Suprapubic skin (tissue), 4 donors: ENCODE measurements around the gene RNF148. TPM values are rescaled to one million over a fixed set of nuclear protein-coding genes. Genes with fewer than 3 reads are reported as not detected.

Experiments
- DNase-seq, 2 donors: peaks; one replicate each; pipeline ENCODE4 v3.0.0-alpha.2; 2019; ENCODE audit warnings: low spot score in 2 of 2
- H3K27ac ChIP-seq: fragments of 200-600 bp; sonication (generic); one replicate; pipeline ENCODE4 v1.5.1; 2019
- H3K27me3 ChIP-seq: fragments of 200-600 bp; sonication (generic); one replicate; pipeline ENCODE4 v1.5.1; 2019
- H3K36me3 ChIP-seq: fragments of 200-600 bp; sonication (generic); one replicate; pipeline ENCODE4 v1.5.1; 2019
- H3K4me1 ChIP-seq: fragments of 200-600 bp; sonication (generic); one replicate; pipeline ENCODE4 v1.5.1; 2019
- H3K4me3 ChIP-seq: fragments of 200-600 bp; sonication (generic); one replicate; pipeline ENCODE4 v1.5.1; 2019; ENCODE audit warnings: mild to moderate bottlenecking
- H3K9me3 ChIP-seq: fragments of 200-600 bp; sonication (generic); one replicate; pipeline ENCODE4 v1.5.1; 2019
- CTCF ChIP-seq, 2 donors: fragments of 200-600 bp in 1 of 2; fragments of 450-650 bp in 1 of 2; sonication (generic) in 1 of 2; IDR thresholded peaks; one replicate each; pipeline ENCODE4 v1.5.1; 2016 to 2019; ENCODE audit warnings: antibody characterized with exemption in 2 of 2, mild to moderate bottlenecking in 1 of 2, moderate library complexity in 1 of 2
- EP300 ChIP-seq: sonication (generic); formaldehyde crosslinking; IDR thresholded peaks from one replicate; pipeline ENCODE4 v1.6.1; 2017; ENCODE audit warnings: antibody characterized with exemption
- POLR2A ChIP-seq, 2 donors: fragments of 450-650 bp; IDR thresholded peaks; one replicate each; pipeline ENCODE4 v1.6.1; 2017; ENCODE audit warnings: antibody characterized with exemption in 2 of 2, mild to moderate bottlenecking in 2 of 2, moderate library complexity in 2 of 2
- POLR2AphosphoS5 ChIP-seq, 3 donors: sonication (generic); formaldehyde crosslinking; IDR thresholded peaks; one replicate each; pipeline ENCODE4 v1.6.1; 2017; ENCODE audit warnings: antibody characterized with exemption in 3 of 3
- WGBS: methylation state at CpG from one replicate; pipeline ENCODE4 v1.1.5; 2018; 5-methylcytosine and 5-hydroxymethylcytosine counted together
- total RNA-seq, 4 donors: library from RNA; depleted of rRNA; stranded (reverse); fragments of >200 nt; gene quantifications; one replicate each; pipeline ENCODE4 v1.1.0, GENCODE V29; 2016

The RNF148 gene
- total RNA-seq, 4 donors from 2014 or later = 1.4 to 2.0 TPM; not detected in 2

- H3K4me1 ChIP-seq = no peaks in the 10 kb centered on the region
- H3K4me3 ChIP-seq = no peak overlapping the region
- no peak overlapping the region for H3K27ac ChIP-seq
- H3K36me3 ChIP-seq = no peaks in the 10 kb centered on the region
- no peaks in the 10 kb centered on the region for H3K27me3 ChIP-seq
- WGBS = 73% methylated on average over 2 of the region's 2 CpGs
- TF ChIP-seq EP300 = no peak
- TF ChIP-seq POLR2A (IDR thresholded peaks at IDR 0.05) = no peak
- TF ChIP-seq POLR2AphosphoS5 (IDR thresholded peaks at IDR 0.05) = no peak
- TF ChIP-seq CTCF (IDR thresholded peaks at IDR 0.05) = no peak
- H3K9me3 ChIP-seq = no peaks in the 10 kb centered on the region
- no peak for DNase-seq
Measured at GRCh38 chr7:122706836-122707235, 4.1 kb upstream of the RNF148 start.

GRCh38 chr7:122699017-122699416 lies 3.7 kb downstream of the RNF148 start, which contains the start of gene RNF133:
Gene RNF133 (minus strand): TSS chr7:122699117. CDS start chr7:122698918, 199 bp downstream.
- H3K36me3 ChIP-seq = no peaks in the 10 kb centered on the region
- TF ChIP-seq CTCF (IDR thresholded peaks at IDR 0.05) = no peak
- no peaks in the 10 kb centered on the region for H3K27me3 ChIP-seq
- no peaks in the 10 kb centered on the region for H3K9me3 ChIP-seq
- H3K4me3 ChIP-seq = no peak within 1 kb of the TSS
- H3K4me1 ChIP-seq = no peaks in the 10 kb centered on the region
- H3K27ac ChIP-seq = no peak within 1 kb of the TSS
- DNase-seq = no peak

GRCh38 chr7:122695816-122696215 lies 6.9 kb downstream of the RNF148 start:
- Histone ChIP-seq H3K9me3 (no peaks in the 10 kb centered on the region), H3K4me1 (no peaks in the 10 kb centered on the region), H3K27me3 (no peaks in the 10 kb centered on the region), H3K4me3 (no peak overlapping the region), H3K36me3 (no peaks in the 10 kb centered on the region), H3K27ac (no peak overlapping the region)
- TF ChIP-seq POLR2A (IDR thresholded peaks at IDR 0.05) (no peak), CTCF (IDR thresholded peaks at IDR 0.05) (no peak), EP300 (no peak), POLR2AphosphoS5 (IDR thresholded peaks at IDR 0.05) (no peak)
- no peak for DNase-seq
- WGBS = 91% methylated on average over 1 of the region's 1 CpG

GRCh38 chr7:122694697-122695096 lies 8.0 kb downstream of the RNF148 start:
- no peak overlapping the region for H3K4me3 ChIP-seq
- H3K36me3 ChIP-seq = no peaks in the 10 kb centered on the region
- DNase-seq = no peak
- H3K9me3 ChIP-seq = no peaks in the 10 kb centered on the region
- TF ChIP-seq POLR2AphosphoS5 (IDR thresholded peaks at IDR 0.05) (no peak), POLR2A (IDR thresholded peaks at IDR 0.05) (no peak), EP300 (no peak), CTCF (IDR thresholded peaks at IDR 0.05) (no peak)
- no peaks in the 10 kb centered on the region for H3K27me3 ChIP-seq
- H3K27ac ChIP-seq = no peak overlapping the region
- WGBS = 91% methylated on average over 2 of the region's 2 CpGs
- H3K4me1 ChIP-seq = no peaks in the 10 kb centered on the region

GRCh38 chr7:122692769-122693309 lies 9.9 kb downstream of the RNF148 start:
- no peaks in the 10 kb centered on the region for H3K36me3 ChIP-seq
- H3K27me3 ChIP-seq = no peaks in the 10 kb centered on the region
- WGBS = 93% methylated on average over 3 of the region's 3 CpGs
- TF ChIP-seq CTCF (IDR thresholded peaks at IDR 0.05) (no peak), EP300 (no peak), POLR2AphosphoS5 (IDR thresholded peaks at IDR 0.05) (no peak), POLR2A (IDR thresholded peaks at IDR 0.05) (no peak)
- H3K27ac ChIP-seq = no peak overlapping the region
- H3K4me1 ChIP-seq = no peaks in the 10 kb centered on the region
- no peaks in the 10 kb centered on the region for H3K9me3 ChIP-seq
- DNase-seq = no peak
- H3K4me3 ChIP-seq = no peak overlapping the region
